Keratinocyte (primary cell): ENCODE results near the gene PKD1. TPM values are rescaled to one million over a fixed set of nuclear protein-coding genes. Genes with fewer than 3 reads are reported as not detected.

Source experiments
- DNase-seq: peaks from one replicate; pipeline ENCODE4 v3.0.0-alpha.2; 2011; ENCODE audit warnings: low read depth, missing footprints, low spot score
- FAIRE-seq: peaks from 2 replicates; lab custom pipeline; 2011; peaks lifted over from hg19 to GRCh38; lab: Jason Lieb, UNC
- H2AFZ ChIP-seq: 2 replicates; pipeline ENCODE4 v1.6.0; 2012; ENCODE audit warnings: low read length, control low read depth, inconsistent platforms; ENCODE audit not compliant: control insufficient read depth
- H3K27ac ChIP-seq: 2 replicates; pipeline ENCODE4 v1.5.1; 2011; ENCODE audit warnings: low read length; ENCODE audit not compliant: control insufficient read depth, insufficient read depth
- H3K27me3 ChIP-seq: 3 replicates; pipeline ENCODE4 v1.6.0; 2011; ENCODE audit warnings: low read length; ENCODE audit not compliant: control insufficient read depth, insufficient read depth; ENCODE audit errors: extremely low read depth
- H3K36me3 ChIP-seq, 2 experiments: 2 replicates in 1 of 2; 3 replicates in 1 of 2; pipeline ENCODE4 v1.5.1; 2011; ENCODE audit warnings: low read length in 2 of 2, mild to moderate bottlenecking in 1 of 2; ENCODE audit not compliant: control insufficient read depth in 2 of 2, insufficient read depth in 2 of 2; ENCODE audit errors: extremely low read depth in 1 of 2
- H3K4me1 ChIP-seq: 3 replicates; pipeline ENCODE4 v1.5.1; 2011; ENCODE audit warnings: low read length; ENCODE audit not compliant: control insufficient read depth, insufficient read depth; ENCODE audit errors: extremely low read depth
- H3K4me2 ChIP-seq: 3 replicates; pipeline ENCODE4 v1.6.0; 2011; ENCODE audit warnings: low read depth, low read length; ENCODE audit not compliant: control insufficient read depth, insufficient read depth; ENCODE audit errors: extremely low read depth
- H3K4me3 ChIP-seq, 3 experiments: fragments of 200-600 bp in 1 of 3; sonication (generic) in 1 of 3; 2 replicates in 2 of 3; 3 replicates in 1 of 3; pipeline ENCODE4 v1.5.1; 2011 to 2016; ENCODE audit warnings: low read length in 3 of 3, mild to moderate bottlenecking in 3 of 3, control low read depth in 2 of 3, inconsistent platforms in 1 of 3, low read depth in 1 of 3, mixed read lengths in 1 of 3, mixed run types in 1 of 3, moderate library complexity in 1 of 3; ENCODE audit not compliant: control insufficient read depth in 2 of 3, insufficient read depth in 2 of 3; ENCODE audit errors: extremely low read depth in 1 of 3
- H3K79me2 ChIP-seq: 2 replicates; pipeline ENCODE4 v1.6.0; 2012; ENCODE audit warnings: low read length; ENCODE audit not compliant: control insufficient read depth, insufficient read depth
- H3K9ac ChIP-seq: 3 replicates; pipeline ENCODE4 v1.6.0; 2011; ENCODE audit warnings: low read length; ENCODE audit not compliant: control insufficient read depth, insufficient read depth; ENCODE audit errors: extremely low read depth
- H3K9me1 ChIP-seq: 3 replicates; pipeline ENCODE4 v1.6.0; 2011; ENCODE audit warnings: low read length; ENCODE audit not compliant: control insufficient read depth, insufficient read depth; ENCODE audit errors: extremely low read depth
- H3K9me3 ChIP-seq: 2 replicates; pipeline ENCODE4 v1.5.1; 2012; ENCODE audit warnings: low read depth, low read length; ENCODE audit not compliant: control insufficient read depth
- H4K20me1 ChIP-seq: 3 replicates; pipeline ENCODE4 v1.6.0; 2011; ENCODE audit warnings: low read length; ENCODE audit not compliant: control insufficient read depth, insufficient read depth; ENCODE audit errors: extremely low read depth
- EZH2 ChIP-seq: IDR thresholded peaks from one replicate; pipeline ENCODE4 v1.6.1; 2012; ENCODE audit warnings: inconsistent platforms, mild to moderate bottlenecking, low read length, moderate library complexity
- dilution Hi-C: fragments of 300-500 bp; cut with MboI; formaldehyde crosslinking; loops from one replicate; pipeline ENCODE4 v1.7.0; 2020; ENCODE audit warnings: low sequenced_read_pairs; ENCODE audit not compliant: extremely low pct_ligation_motif_present
- polyA plus RNA-seq, 5 experiments: library from polyadenylated mRNA; depleted of rRNA in 3 of 5; stranded (reverse) in 3 of 5; stranded (forward) in 1 of 5; unstranded in 1 of 5; fragments of >200 nt; gene quantifications; 1 replicate in 1 of 5; 2 replicates in 3 of 5; 3 replicates in 1 of 5; pipeline versions ENCODE4 v1.2.1 to v1.2.3, GENCODE V29; 2011 to 2012; ENCODE audit warnings: missing spikeins in 2 of 5, low read depth in 1 of 5, low replicate concordance in 1 of 5
- TF ChIP-seq, protein P1 (sequence below), 3 experiments: IDR thresholded peaks in 1 of 3; conservative IDR thresholded peaks in 1 of 3; optimal IDR thresholded peaks in 1 of 3; 2 replicates in 2 of 3; 3 replicates in 1 of 3; pipeline versions ENCODE3 to v1.5.1; 2011; ENCODE audit warnings: low read length in 3 of 3, mild to moderate bottlenecking in 3 of 3, moderate library complexity in 2 of 3, control low read depth in 1 of 3, inconsistent platforms in 1 of 3; ENCODE audit not compliant: insufficient read depth in 2 of 3; ENCODE audit errors: extremely low read depth in 1 of 3

Gene PKD1
- polyA plus RNA-seq, 1 donor (not counting 4 experiments of a cell fraction or from before 2014, with no cell fraction given): 10.6 TPM

DNA sequence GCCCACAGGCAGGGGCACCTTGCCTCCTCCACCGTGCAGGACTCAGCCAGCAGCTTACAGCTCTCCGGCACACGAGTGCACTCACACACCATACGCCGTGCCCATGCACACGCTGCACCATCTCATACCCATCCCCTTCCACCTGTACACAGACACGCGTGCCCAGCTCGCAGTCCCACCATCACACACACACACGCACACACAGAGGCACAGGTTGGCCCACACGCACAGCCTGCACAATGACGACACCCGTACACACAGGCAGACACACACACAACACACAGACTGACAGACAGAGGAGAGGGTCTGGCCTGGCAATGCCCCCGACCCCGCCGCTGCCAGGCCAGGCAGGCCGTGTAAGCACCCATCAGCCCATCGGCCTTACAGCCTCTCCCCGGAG, 48.6 kb upstream of the PKD1 start:
- H2AFZ ChIP-seq: no peak overlapping the region
- no peaks in the 10 kb centered on the region for H3K9me3 ChIP-seq
- peaks cover 4% of the 10 kb centered on the region for H3K27me3 ChIP-seq
- no peaks in the 10 kb centered on the region for H4K20me1 ChIP-seq
- no peak for TF ChIP-seq EZH2
- TF ChIP-seq, protein P1, sequence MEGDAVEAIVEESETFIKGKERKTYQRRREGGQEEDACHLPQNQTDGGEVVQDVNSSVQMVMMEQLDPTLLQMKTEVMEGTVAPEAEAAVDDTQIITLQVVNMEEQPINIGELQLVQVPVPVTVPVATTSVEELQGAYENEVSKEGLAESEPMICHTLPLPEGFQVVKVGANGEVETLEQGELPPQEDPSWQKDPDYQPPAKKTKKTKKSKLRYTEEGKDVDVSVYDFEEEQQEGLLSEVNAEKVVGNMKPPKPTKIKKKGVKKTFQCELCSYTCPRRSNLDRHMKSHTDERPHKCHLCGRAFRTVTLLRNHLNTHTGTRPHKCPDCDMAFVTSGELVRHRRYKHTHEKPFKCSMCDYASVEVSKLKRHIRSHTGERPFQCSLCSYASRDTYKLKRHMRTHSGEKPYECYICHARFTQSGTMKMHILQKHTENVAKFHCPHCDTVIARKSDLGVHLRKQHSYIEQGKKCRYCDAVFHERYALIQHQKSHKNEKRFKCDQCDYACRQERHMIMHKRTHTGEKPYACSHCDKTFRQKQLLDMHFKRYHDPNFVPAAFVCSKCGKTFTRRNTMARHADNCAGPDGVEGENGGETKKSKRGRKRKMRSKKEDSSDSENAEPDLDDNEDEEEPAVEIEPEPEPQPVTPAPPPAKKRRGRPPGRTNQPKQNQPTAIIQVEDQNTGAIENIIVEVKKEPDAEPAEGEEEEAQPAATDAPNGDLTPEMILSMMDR (optimal IDR thresholded peaks at IDR 0.05 in 1 of 3, IDR thresholded peaks at IDR 0.05 in 1 of 3, conservative IDR thresholded peaks at IDR 0.05 in 1 of 3; ENCODE audit: extremely low read depth in 1 of 3, insufficient read depth in 2 of 3, low read length in 3 of 3): no peak
- no peak overlapping the region for H3K27ac ChIP-seq
- no peak for DNase-seq
- no peaks in the 10 kb centered on the region for H3K79me2 ChIP-seq
- dilution Hi-C loops: no loop called here
- peaks cover 0 to 1% of the 10 kb centered on the region in 2 experiments for H3K36me3 ChIP-seq
- H3K9me1 ChIP-seq: no peaks in the 10 kb centered on the region
- FAIRE-seq: no peak
- H3K4me2 ChIP-seq: no peak overlapping the region
- peaks cover 2% of the 10 kb centered on the region for H3K4me1 ChIP-seq
- no peak overlapping the region for H3K9ac ChIP-seq
- H3K4me3 ChIP-seq: no peak overlapping the region

DNA sequence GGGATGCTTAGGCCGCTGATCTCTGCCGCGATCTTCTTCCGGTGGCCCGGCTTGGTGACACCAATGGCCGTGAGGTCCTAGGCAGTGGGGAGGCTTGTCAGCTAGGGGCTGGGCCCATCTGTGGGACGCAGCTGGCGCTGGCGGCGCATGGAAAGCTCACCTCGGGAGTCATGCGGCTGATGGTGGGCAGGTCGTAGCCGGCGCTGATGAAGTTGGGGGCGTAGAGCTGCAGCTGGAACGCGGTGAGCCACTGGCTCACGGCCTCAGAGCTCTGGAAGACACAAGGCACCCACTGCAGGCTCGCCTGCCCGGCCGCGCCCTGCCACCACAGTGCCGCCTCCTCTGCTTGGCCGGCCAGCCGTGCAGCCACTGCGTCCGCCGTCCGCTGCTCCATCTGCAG, 48.0 kb upstream of the PKD1 start:
- Histone ChIP-seq H3K27ac (no peak overlapping the region), H3K27me3 (peaks cover 5% of the 10 kb centered on the region), H3K4me3 (no peak overlapping the region), H2AFZ (no peak overlapping the region), H3K9me1 (no peaks in the 10 kb centered on the region), H3K4me1 (peaks cover 4% of the 10 kb centered on the region), H3K9me3 (no peaks in the 10 kb centered on the region), H3K36me3 (peaks cover 0 to 1% of the 10 kb centered on the region in 2 experiments), H3K79me2 (no peaks in the 10 kb centered on the region), H4K20me1 (no peaks in the 10 kb centered on the region), H3K4me2 (no peak overlapping the region), H3K9ac (no peak overlapping the region)
- dilution Hi-C loops: no loop called here
- FAIRE-seq (no peak), DNase-seq (no peak)
- TF ChIP-seq EZH2: no peak
- TF ChIP-seq, protein P1 (optimal IDR thresholded peaks at IDR 0.05 in 1 of 3, IDR thresholded peaks at IDR 0.05 in 1 of 3, conservative IDR thresholded peaks at IDR 0.05 in 1 of 3; ENCODE audit: extremely low read depth in 1 of 3, insufficient read depth in 2 of 3, low read length in 3 of 3): no peak
